Spleen (tissue), 7 donors: ENCODE data around the gene KCNG2.

ENCODE experiments used
- CTCF ChIP-seq, 11 experiments: fragments of 200-600 bp in 7 of 11; fragments of 450-650 bp in 4 of 11; sonication (generic) in 4 of 11; IDR thresholded peaks in 8 of 11; conservative IDR thresholded peaks in 3 of 11; 1 replicate in 7 of 11; 2 replicates in 4 of 11; pipeline versions ENCODE4 v1.4.0 to v1.8.0; 2016 to 2021; ENCODE audit warnings: antibody characterized with exemption in 11 of 11, inconsistent platforms in 4 of 11, mild to moderate bottlenecking in 1 of 11
- POLR2A ChIP-seq, 3 donors: fragments of 450-650 bp; IDR thresholded peaks; one replicate each; pipeline ENCODE4 v1.5.1; 2017; ENCODE audit warnings: antibody characterized with exemption in 3 of 3, mild to moderate bottlenecking in 1 of 3
- donor health status: DM: no; HTN: no; CAD: no; lungs with moderate emphysema.
- donor health status: DM: no; HTN: no; CAD: no.
- donor health status: DM: no; HTN: no; CAD: no.

- TF ChIP-seq CTCF (IDR thresholded peaks at IDR 0.05 in 8 of 11, conservative IDR thresholded peaks at IDR 0.05 in 3 of 11) (no peak), POLR2A (IDR thresholded peaks at IDR 0.05) (no peak)
These were observed 144.5 kb downstream of the KCNG2 start for GRCh38 chr18:79942211-79942610.
